Neural cell (in vitro differentiated cells): ENCODE results near the gene SOX18. TPM values are rescaled to one million over a fixed set of nuclear protein-coding genes. Genes with fewer than 3 reads are reported as not detected.

ENCODE experiments used
- H2AFZ ChIP-seq: fragments of 200-600, 300-800 bp; sonication (generic), shearing (Covaris generic); 2 replicates; pipeline ENCODE4 v1.6.0; 2014; ENCODE audit warnings: low read depth, mild to moderate bottlenecking, antibody characterized with exemption, low read length, moderate library complexity
- H3F3A ChIP-seq: fragments of 200-600 bp; shearing (Covaris generic); 2 replicates; pipeline ENCODE4 v1.6.1; 2016; ENCODE audit warnings: mild to moderate bottlenecking, moderate library complexity, mixed read lengths, antibody characterized with exemption, low read length; ENCODE audit not compliant: insufficient read depth, poor library complexity, severe bottlenecking
- H3K27ac ChIP-seq: fragments of 200-600, 300-800 bp; sonication (generic), shearing (Covaris generic); 2 replicates; pipeline ENCODE4 v1.5.1; 2014; ENCODE audit warnings: mild to moderate bottlenecking, low read length, moderate library complexity
- H3K27me3 ChIP-seq: fragments of 300-800, 200-600 bp; sonication (generic), shearing (Covaris generic); 2 replicates; pipeline ENCODE4 v1.6.0; 2014; ENCODE audit warnings: mild to moderate bottlenecking, low read depth, low read length, moderate library complexity; ENCODE audit not compliant: insufficient read depth
- H3K36me3 ChIP-seq: fragments of 300-800, 200-600 bp; sonication (generic), shearing (Covaris generic); 2 replicates; pipeline ENCODE4 v1.5.1; 2014; ENCODE audit warnings: mild to moderate bottlenecking, antibody characterized with exemption, low read length, moderate library complexity; ENCODE audit not compliant: insufficient read depth
- H3K4me2 ChIP-seq: fragments of 300-800, 200-600 bp; sonication (generic), shearing (Covaris generic); 2 replicates; pipeline ENCODE4 v1.6.0; 2014; ENCODE audit warnings: mild to moderate bottlenecking, low read length
- H3K4me3 ChIP-seq: fragments of 300-800, 200-600 bp; sonication (generic), shearing (Covaris generic); 2 replicates; pipeline ENCODE4 v1.5.1; 2014; ENCODE audit warnings: mild to moderate bottlenecking, low read length, moderate library complexity
- H3K79me2 ChIP-seq: fragments of 200-600 bp; shearing (Covaris generic); replicated peaks from 2 replicates; pipeline ENCODE4 v1.6.0; 2014; ENCODE audit warnings: mild to moderate bottlenecking, low read length, moderate library complexity; ENCODE audit not compliant: insufficient read depth
- H3K9ac ChIP-seq: fragments of 300-800, 200-600 bp; sonication (generic), shearing (Covaris generic); 2 replicates; pipeline ENCODE4 v1.6.1; 2016; ENCODE audit warnings: mild to moderate bottlenecking, low read length, mixed read lengths
- H3K9me2 ChIP-seq: fragments of 200-600 bp; shearing (Covaris generic); 2 replicates; pipeline ENCODE4 v1.6.1; 2016; ENCODE audit warnings: mild to moderate bottlenecking, low read length, mixed read lengths; ENCODE audit not compliant: insufficient read depth
- H3K9me3 ChIP-seq: fragments of 200-600, 300-800 bp; sonication (generic), shearing (Covaris generic); 2 replicates; pipeline ENCODE4 v1.6.1; 2016; ENCODE audit warnings: mild to moderate bottlenecking, mixed run types, low read length, moderate library complexity, mixed read lengths
- H4K20me1 ChIP-seq: fragments of 200-600 bp; shearing (Covaris generic); 2 replicates; pipeline ENCODE4 v1.6.1; 2016; ENCODE audit warnings: mild to moderate bottlenecking, mixed run types; ENCODE audit not compliant: insufficient read depth
- EP300 ChIP-seq: fragments of 450-650 bp; conservative IDR thresholded peaks from 2 replicates; pipeline ENCODE4 v1.6.1; 2014; ENCODE audit warnings: antibody characterized with exemption, mild to moderate bottlenecking, moderate library complexity; ENCODE audit not compliant: poor library complexity, severe bottlenecking
- EZH2 ChIP-seq: fragments of 200-600, 300-800 bp; shearing (Covaris generic), sonication (generic); IDR thresholded peaks from 2 replicates; pipeline ENCODE4 v1.6.1; 2014; ENCODE audit warnings: antibody characterized with exemption, low read length, borderline replicate concordance, mild to moderate bottlenecking; ENCODE audit not compliant: insufficient read depth, poor library complexity, severe bottlenecking
- MXI1 ChIP-seq: fragments of 450-650 bp; conservative IDR thresholded peaks from 2 replicates; pipeline ENCODE4 v1.6.1; 2014; ENCODE audit warnings: antibody characterized with exemption, mild to moderate bottlenecking; ENCODE audit not compliant: poor library complexity, severe bottlenecking
- POLR2AphosphoS5 ChIP-seq: IDR thresholded peaks from 2 replicates; pipeline ENCODE4 v1.6.1; 2012
- RAD21 ChIP-seq: fragments of 450-650 bp; conservative IDR thresholded peaks from 2 replicates; pipeline ENCODE4 v1.6.1; 2014; ENCODE audit warnings: antibody characterized with exemption, mild to moderate bottlenecking, moderate library complexity
- SMC3 ChIP-seq: fragments of 450-650 bp; conservative IDR thresholded peaks from 2 replicates; pipeline ENCODE4 v1.6.1; 2014; ENCODE audit warnings: antibody characterized with exemption, mild to moderate bottlenecking, moderate library complexity; ENCODE audit not compliant: poor library complexity
- TAF1 ChIP-seq: IDR thresholded peaks from 2 replicates; pipeline ENCODE4 v1.6.1; 2012; ENCODE audit warnings: low read depth
- polyA plus RNA-seq: library from polyadenylated mRNA; depleted of rRNA; stranded (reverse); fragments of >200 nt; gene quantifications from 2 replicates; pipeline ENCODE4 v1.2.3, GENCODE V29; 2014
- TF ChIP-seq, protein P1 (sequence below): IDR thresholded peaks from 2 replicates; pipeline ENCODE4 v1.6.1; 2012; ENCODE audit warnings: borderline replicate concordance
- TF ChIP-seq, protein P2 (sequence below): fragments of 450-650 bp; IDR thresholded peaks from 2 replicates; pipeline ENCODE4 v1.5.1; 2014; ENCODE audit warnings: antibody characterized with exemption, mild to moderate bottlenecking, moderate library complexity; ENCODE audit not compliant: poor library complexity, severe bottlenecking

Gene SOX18
- polyA plus RNA-seq, 1 donor from 2014 or later: 0.12 TPM

DNA sequence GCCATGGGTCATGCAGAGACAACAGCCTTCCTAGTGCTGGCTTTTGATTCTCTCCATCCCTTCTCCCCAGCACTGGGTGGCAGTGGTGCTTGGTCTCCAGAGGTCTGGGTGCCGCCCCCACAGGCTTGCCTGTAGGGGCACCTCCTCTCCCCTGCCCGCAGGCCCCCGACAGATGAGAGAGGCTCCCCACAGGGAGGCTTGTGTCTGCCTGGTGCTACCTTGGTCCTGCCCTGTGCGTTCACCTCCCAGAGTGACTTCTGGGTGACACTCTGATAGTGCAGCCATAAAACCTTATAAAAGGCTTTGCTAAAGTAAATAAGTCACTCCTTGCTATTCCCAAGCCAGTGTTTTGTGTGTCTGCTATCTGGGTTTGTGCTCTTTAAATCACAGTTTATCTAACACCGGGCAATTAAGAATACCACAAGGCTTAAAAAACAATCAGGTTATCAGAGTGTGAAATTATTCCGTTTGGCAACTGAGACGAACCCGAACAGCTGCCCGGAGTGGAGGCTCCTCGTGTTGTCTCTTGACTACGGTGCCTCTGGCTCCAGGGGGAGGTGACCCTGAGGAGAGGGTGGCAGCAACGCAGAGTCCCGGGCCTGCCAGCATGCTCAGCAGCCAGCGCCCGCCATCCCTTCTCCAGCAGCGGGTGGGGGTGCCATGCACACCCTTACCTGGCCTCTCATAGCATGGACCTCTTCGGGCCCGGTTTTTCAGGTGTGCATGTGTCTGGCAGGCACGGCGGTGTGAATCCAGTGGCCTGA is 18.9 kb downstream of the SOX18 start:
- no peak overlapping the region for H3K4me2 ChIP-seq
- no peaks in the 10 kb centered on the region for H3K27me3 ChIP-seq
- H3K27ac ChIP-seq: no peak overlapping the region
- H3K36me3 ChIP-seq: peaks cover 8% of the 10 kb centered on the region
- H3K9me2 ChIP-seq: no peaks in the 10 kb centered on the region
- TF ChIP-seq POLR2AphosphoS5 (no peak), RAD21 (no peak), MXI1 (no peak), EP300 (no peak), TAF1 (no peak), EZH2 (no peak), SMC3 (no peak)
- TF ChIP-seq, protein P1, sequence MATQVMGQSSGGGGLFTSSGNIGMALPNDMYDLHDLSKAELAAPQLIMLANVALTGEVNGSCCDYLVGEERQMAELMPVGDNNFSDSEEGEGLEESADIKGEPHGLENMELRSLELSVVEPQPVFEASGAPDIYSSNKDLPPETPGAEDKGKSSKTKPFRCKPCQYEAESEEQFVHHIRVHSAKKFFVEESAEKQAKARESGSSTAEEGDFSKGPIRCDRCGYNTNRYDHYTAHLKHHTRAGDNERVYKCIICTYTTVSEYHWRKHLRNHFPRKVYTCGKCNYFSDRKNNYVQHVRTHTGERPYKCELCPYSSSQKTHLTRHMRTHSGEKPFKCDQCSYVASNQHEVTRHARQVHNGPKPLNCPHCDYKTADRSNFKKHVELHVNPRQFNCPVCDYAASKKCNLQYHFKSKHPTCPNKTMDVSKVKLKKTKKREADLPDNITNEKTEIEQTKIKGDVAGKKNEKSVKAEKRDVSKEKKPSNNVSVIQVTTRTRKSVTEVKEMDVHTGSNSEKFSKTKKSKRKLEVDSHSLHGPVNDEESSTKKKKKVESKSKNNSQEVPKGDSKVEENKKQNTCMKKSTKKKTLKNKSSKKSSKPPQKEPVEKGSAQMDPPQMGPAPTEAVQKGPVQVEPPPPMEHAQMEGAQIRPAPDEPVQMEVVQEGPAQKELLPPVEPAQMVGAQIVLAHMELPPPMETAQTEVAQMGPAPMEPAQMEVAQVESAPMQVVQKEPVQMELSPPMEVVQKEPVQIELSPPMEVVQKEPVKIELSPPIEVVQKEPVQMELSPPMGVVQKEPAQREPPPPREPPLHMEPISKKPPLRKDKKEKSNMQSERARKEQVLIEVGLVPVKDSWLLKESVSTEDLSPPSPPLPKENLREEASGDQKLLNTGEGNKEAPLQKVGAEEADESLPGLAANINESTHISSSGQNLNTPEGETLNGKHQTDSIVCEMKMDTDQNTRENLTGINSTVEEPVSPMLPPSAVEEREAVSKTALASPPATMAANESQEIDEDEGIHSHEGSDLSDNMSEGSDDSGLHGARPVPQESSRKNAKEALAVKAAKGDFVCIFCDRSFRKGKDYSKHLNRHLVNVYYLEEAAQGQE: no peak
- TF ChIP-seq, protein P2, sequence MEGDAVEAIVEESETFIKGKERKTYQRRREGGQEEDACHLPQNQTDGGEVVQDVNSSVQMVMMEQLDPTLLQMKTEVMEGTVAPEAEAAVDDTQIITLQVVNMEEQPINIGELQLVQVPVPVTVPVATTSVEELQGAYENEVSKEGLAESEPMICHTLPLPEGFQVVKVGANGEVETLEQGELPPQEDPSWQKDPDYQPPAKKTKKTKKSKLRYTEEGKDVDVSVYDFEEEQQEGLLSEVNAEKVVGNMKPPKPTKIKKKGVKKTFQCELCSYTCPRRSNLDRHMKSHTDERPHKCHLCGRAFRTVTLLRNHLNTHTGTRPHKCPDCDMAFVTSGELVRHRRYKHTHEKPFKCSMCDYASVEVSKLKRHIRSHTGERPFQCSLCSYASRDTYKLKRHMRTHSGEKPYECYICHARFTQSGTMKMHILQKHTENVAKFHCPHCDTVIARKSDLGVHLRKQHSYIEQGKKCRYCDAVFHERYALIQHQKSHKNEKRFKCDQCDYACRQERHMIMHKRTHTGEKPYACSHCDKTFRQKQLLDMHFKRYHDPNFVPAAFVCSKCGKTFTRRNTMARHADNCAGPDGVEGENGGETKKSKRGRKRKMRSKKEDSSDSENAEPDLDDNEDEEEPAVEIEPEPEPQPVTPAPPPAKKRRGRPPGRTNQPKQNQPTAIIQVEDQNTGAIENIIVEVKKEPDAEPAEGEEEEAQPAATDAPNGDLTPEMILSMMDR: no peak
- no peak overlapping the region for H3K9ac ChIP-seq
- no peak overlapping the region for H3K4me3 ChIP-seq
- no peaks in the 10 kb centered on the region for H3K9me3 ChIP-seq
- no peaks in the 10 kb centered on the region for H3F3A ChIP-seq
- no peaks in the 10 kb centered on the region for H3K79me2 ChIP-seq
- H2AFZ ChIP-seq: no peak overlapping the region
- H4K20me1 ChIP-seq: no peaks in the 10 kb centered on the region

DNA sequence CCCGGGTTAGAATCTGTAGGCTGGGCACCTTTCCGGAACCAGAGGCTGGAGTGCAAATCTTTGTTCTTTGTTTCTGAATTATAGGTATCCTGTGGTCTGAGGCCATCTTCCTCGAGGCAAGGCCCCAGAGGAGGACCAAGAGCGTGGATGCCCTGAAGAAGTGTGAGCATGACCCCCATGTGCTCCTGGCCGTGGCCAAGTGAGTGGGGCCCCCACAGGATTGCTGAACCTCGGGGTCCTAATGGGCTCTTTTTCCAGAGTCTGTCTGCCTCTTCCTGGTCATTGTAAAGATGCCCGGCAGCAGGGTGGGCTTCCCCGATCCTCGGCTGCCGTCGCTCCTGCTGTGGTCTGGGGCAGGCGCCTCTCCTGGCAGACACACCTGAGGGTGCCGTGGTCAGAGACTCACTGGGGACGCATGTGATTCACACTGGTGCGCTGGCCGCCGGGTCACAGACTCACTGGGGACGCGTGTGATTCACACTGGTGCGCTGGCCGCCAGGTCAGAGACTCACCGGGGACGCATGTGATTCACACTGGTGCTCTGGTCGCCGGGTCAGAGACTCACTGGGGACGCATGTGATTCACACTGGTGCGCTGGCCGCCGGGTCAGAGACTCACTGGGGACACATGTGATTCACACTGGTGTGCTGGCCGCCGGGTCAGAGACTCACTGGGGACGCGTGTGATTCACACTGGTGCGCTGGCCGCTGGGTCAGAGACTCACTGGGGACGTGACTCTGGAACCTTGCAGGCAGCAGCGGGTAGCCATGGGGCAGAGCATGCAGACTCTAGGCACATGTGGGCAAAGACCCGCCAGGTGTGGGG is 19.9 kb downstream of the SOX18 start:
- H3K36me3 ChIP-seq: peaks cover 8% of the 10 kb centered on the region

More for the DNA sequence above, 19.9 kb downstream of the SOX18 start:
- Histone ChIP-seq H3K4me3 (no peak overlapping the region), H3F3A (no peaks in the 10 kb centered on the region), H2AFZ (no peak overlapping the region), H3K9me2 (no peaks in the 10 kb centered on the region), H3K27ac (no peak overlapping the region), H3K9ac (no peak overlapping the region), H3K4me2 (no peak overlapping the region), H3K27me3 (no peaks in the 10 kb centered on the region), H4K20me1 (no peaks in the 10 kb centered on the region), H3K79me2 (no peaks in the 10 kb centered on the region), H3K9me3 (no peaks in the 10 kb centered on the region)
- TF ChIP-seq TAF1 (no peak), EP300 (no peak), EZH2 (no peak), POLR2AphosphoS5 (no peak), MXI1 (no peak), RAD21 (no peak), SMC3 (no peak)
- TF ChIP-seq, protein P2: no peak
- TF ChIP-seq, protein P1: no peak
